Activated CD4-positive, alpha-beta T cell treated with anti-CD3 and anti-CD28 coated beads, Interleukin-2, amount 50 U/mL, for 48 hours (primary cell): ENCODE data around the gene MAN1B1.
A peak's percentile ranks its signal among the peaks of the same experiment; 100 is the strongest.

Experiments
- DNase-seq, 2 experiments: peaks; one replicate each; pipeline ENCODE4 v3.0.0-alpha.2; 2020

MAN1B1 gene

DNA sequence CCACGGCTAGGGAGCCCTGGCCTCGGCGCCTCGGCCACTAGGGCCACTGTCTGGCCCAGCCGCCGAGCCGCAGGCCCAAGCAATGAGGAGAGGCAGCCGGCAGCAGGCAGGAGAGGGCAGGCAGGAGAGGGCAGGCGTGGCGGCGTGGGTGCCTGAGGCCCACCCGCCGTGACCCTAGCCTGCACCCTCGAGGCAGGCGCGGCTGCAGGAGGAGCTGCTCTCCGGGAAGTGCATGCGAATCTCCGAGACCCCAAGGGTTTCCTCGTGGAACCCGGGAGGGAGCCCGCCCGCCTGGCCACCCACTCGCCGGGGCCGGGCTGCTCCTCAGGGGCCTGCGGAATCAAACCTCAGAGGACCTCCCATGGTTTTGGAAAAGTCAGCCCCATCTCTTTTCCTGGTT, 61.5 kb downstream of the MAN1B1 start:
- no peak for DNase-seq

DNA sequence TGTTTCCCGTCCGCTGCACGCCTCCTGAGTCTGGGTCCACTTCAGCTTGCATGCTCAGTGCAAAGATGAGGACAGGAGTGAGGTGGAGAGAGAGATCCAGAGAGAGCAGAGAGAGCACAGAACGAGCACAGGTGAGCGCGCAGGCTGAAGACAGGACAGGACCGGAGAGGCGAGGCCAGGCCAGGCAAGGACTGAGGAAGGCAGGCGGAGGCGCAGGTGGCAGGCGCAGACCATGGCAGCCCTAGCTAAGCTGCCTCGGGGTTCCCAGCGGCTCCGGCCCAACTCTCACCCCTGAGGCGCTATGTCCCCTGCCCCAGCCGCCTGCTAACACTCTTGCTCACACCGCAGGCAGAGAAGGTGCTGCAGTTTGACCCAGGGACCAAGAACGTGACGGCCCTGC, 61.9 kb downstream of the MAN1B1 start:
- DNase-seq: no peak

DNA sequence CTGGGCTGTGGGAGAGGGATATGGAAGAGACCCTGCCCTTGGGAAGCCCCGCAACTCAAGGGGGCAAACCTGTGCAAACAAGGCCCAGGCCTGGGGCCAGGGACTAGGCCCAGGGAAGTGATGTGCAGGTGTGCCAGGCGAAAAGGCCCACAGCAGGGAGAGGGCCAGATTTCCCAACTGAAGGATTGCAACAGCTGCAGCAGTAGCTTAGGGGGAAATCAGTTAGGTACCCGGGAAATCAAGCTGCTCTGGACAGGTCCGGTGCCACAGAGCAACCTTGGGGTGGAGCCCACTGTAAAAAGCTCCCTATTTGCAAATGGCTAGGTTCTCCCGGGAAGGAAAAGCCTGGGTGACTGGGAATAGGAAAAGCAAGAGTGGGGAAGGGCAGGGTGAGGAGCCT, 62.6 kb downstream of the MAN1B1 start:
- no peak for DNase-seq

DNA sequence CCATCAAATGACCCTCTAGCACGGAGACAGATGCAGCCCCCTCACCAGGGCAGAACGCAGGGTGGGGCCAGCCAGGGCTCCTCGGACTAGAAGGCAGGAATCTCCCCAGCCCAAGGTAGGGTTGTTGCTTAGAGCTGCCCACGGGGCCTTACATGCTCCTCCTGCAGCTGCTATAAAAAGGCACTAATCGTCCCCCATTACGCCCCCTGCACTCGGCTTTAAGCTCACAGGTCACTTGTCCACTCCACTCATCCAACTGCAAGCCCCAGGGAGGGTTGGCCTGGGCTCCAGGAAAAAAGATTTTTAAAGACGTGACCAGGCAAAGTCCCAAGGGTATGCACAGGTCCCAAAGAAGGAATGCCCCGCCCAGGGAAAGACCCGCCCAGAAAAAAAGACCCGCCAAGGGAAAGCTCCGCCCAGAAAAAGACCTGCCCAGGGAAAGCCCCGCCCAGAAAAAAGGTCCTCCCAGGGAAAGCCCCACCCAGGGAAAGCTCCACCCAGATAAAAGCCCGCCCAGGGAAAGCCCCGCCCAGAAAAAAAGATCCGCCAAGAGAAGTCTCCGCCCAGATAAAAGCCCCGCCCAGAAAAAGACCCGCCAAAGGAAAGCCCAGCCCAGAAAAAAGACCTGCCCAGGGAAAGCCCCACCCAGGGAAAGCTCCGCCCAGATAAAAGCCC, 63.3 kb downstream of the MAN1B1 start:
- peak in 1 of 2 experiments; percentile 60 for DNase-seq

DNA sequence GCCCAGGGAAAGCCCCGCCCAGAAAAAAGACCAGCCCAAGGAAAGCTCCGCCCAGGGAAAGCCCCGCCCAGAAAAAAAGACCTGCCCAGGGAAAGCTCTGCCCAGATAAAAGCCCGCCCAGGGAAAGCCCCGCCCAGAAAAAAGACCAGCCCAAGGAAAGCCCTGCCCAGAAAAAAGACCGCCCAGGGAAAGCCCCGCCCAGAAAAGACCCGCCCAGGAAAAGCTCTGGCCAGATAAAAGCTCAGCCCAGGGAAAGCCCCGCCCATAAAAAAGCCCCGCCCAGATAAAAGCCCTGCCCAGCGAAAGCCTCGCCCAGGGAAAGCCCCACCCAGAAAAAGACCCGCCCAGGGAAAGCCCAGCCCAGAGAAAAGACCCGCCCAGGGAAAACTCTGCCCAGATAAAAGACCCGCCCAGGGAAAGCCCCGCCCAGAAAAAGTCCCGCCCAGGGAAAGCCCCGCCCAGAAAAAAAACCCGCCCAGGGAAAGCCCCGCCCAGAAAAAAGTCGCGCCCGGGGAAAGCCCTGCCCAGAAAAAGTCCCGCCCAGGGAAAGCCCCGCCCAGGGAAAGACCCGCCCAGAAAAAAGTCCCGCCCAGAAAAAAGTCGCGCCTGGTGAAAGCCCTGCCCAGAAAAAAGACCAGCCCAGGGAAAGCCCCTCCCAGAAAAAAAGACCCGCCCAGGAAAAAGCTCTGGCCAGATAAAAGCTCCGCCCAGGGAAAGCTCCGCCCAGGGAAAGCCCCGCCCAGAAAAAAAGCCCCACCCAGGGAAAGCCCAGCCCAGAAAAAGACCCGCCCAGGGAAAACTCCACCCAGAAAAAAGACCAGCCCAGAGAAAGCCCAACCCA, 64.1 kb downstream of the MAN1B1 start:
- DNase-seq: peak; percentile 65 to 74

DNA sequence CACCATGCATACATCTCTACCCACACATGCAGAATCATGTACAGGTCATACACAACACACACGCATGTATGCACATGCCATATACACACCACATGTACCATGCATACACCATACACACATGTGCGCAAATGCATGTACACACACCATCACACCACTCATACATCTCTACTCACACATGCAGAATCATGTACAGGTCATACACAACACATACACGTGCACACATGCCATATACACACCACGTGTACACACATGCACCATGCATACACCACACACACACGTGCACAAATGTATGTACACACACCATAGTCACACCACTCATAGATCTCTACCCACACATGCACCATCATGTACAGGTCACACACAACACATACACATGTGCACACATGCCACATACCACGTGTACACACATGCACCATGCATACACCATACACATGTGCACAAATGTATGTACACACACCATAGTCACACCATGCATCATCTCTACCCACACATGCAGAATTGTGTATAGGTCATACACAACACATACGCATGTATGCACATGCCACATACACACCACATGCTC, 66.1 kb downstream of the MAN1B1 start:
- no peak for DNase-seq

DNA sequence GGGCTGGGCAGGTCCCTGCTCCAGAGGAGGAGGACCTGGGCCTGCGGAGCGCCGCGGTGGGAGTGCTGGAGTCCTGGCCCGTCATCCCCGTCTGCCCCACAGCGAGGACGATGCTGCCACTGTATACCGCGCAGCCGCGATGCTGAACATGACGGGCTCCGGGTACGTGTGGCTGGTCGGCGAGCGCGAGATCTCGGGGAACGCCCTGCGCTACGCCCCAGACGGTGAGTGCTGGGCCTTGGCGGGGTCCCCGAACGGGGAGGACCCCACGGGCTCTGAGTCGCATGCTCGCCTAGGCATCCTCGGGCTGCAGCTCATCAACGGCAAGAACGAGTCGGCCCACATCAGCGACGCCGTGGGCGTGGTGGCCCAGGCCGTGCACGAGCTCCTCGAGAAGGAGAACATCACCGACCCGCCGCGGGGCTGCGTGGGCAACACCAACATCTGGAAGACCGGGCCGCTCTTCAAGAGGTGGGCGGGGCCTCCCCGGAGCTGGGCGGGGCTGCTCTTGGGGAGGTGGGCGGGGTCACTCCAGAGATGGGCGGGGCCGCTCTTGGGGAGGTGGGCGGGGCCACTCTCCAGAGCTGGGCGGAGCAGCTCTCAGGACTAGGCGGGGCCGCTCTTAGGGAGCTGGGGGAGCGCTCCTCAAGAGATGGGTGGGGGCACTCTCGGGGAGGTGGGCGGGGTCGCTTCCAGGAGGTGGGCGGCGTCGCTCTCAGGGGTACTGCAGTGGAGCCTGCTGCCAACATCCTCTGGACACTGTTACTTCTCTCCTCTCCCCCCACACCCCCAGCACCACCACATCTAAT, 70.0 kb downstream of the MAN1B1 start:
- DNase-seq: peak; percentile 63

DNA sequence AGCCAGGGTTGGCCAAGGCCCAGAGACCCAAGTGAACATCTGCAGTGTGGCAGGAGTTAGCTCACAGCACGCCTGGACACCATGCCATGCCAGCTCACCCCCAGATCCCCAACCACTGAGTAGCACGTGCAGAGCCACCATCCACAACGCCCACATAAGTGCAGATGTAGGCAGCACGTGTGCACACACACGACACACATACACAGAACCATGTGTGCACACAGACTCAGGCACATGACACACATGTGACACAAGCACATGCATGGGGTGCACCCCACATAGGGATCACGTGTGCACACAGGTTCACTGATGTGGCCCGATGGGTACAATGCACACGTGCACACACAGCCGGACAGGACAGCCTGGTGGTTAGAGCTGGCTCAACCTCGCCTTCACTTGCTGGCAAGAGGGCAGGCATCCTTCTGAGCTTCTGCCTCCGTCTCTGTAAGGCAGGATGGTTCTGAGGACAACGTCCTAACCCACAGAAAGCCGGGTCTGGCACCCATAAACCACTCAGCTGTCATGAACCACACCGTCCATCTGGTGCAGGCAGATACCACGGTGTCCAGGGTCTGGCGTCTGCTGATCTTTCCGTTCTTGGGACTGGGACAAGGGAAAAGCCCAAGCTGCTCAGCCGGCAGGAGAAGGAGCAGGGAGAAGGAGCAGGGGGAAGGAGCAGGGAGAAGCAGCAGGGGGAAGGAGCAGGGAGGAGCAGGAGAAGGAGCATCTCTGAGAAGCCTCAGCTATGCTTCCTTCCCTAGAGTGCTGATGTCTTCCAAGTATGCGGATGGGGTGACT, 71.0 kb downstream of the MAN1B1 start:
- DNase-seq: no peak

DNA sequence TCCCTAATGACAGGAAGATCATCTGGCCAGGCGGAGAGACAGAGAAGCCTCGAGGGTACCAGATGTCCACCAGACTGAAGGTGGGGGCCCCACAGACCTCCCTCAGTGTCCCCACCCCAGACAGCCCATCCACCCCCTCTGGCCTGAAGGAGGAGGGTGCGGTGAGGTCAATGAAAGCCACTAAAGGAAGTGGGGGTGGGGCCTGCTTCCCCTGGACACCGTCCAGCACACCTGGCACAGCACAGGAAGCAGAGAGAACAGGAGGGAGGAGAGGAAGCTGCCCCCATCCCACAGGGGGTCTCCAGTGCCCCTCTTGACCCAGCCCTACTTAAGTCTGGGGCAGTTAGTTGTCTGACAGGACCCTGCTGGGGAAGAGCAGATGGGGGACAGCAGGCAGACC, 71.8 kb downstream of the MAN1B1 start:
- DNase-seq: no peak
